GM18909 (cell line): ENCODE measurements around the gene CELSR2.
"Not testable (repeated sequence)": the region's sequence is repeated elsewhere in the genome, so short reads cannot be mapped to it uniquely, and the experiment has no call there.

Source experiments
- ATAC-seq: cut with Tn5 transposase; IDR thresholded peaks from one replicate; pipeline ENCODE4 v1.9.1; 2021; ENCODE audit warnings: mild to moderate bottlenecking; ENCODE audit not compliant: unreplicated experiment, poor library complexity

CELSR2 gene

DNA sequence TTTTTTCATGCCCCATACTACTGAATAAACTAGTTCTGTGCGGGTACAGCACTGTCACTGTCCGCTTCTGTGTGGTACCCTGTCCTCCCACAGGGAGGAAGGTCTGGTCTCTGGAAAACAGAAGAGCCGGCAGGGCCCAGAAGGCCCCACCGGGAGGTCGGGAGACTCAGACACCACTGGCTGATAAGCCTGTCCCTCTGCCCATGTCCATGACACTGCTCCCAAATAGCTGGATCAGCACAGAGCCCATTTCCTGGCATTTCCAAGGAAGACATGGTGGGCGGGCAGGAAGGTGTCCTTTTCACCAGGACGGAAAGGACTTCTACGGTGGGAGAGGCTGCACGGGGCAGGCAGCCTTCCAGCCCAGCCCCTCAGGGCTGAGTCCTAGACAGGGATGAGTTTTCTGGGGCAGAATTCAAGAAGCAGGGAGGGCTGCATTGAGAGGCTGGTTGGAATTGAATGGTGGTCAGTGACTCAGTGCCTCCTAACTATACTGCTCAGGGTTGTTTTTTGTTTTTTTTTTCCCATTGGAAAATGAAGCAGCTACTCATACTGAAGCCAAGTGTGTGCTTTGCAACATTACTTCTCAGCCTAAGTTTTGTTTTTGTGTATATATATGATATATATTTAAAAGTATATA, 26.5 kb downstream of the CELSR2 start:
- no peak for ATAC-seq

- peak; percentile 73 for ATAC-seq
Observed at GRCh38 chr1:109277434-109278204, 28.3 kb downstream of the CELSR2 start.

- no peak for ATAC-seq
Observed at GRCh38 chr1:109279615-109280278, 30.4 kb downstream of the CELSR2 start.

DNA sequence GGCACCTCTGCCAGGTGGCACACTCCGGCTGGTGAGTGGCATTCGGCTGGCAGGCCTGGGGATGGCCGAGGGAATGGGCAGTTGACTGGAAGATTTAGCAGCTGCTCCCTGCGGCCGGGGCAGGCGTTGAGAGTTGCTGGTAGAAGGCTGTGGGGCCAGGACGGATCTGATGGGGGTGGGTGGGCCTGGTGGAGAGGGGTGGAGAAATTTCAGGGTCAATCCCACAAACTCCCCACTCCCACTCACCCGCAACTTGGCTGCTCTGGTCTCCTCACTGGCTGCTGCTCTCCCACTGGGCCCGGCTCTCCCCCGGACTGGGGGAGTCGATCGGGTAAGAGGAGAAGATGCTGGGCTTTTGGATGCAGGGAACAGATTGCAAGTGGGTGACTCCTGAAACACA, 31.5 kb downstream of the CELSR2 start:
- ATAC-seq: no peak

DNA sequence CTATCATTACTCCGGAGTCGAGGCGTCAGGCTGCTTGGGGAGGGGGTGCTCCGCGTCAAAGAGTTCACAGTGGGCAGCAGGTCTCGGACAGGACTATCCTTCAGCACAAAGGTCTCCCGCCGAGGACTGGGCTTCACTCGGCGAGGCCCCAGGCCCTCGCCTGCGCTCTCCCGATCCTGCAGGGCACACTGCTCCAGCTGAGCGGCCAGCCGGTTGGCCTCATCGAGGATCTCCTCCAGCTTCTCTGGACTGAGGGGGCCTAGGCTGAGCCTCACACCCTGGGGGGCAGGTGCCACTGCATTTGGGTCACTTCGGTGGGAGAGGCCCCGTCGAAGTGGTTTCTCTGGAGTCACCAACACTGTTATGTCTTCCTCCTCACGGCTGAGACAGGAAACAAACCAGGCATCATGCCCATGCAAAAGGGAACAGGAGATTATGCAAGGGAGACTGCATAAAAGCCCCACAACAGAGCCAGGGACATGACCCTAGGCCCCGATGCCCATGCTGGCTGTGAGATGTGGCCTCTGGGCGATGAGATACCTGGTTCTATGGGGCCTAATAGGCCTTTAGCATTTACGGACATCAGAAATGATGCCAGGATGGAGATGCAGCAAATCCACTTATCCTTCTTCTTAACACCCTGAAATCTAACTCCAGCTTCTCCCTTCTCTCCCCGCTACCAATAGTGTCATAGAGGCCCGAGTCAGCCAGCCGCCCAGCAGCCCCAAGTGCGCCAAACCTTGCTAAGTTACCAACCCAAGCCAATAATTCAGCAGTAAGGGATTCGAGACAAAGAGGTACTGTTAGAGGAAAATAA, 32.5 kb downstream of the CELSR2 start:
- no peak for ATAC-seq

DNA sequence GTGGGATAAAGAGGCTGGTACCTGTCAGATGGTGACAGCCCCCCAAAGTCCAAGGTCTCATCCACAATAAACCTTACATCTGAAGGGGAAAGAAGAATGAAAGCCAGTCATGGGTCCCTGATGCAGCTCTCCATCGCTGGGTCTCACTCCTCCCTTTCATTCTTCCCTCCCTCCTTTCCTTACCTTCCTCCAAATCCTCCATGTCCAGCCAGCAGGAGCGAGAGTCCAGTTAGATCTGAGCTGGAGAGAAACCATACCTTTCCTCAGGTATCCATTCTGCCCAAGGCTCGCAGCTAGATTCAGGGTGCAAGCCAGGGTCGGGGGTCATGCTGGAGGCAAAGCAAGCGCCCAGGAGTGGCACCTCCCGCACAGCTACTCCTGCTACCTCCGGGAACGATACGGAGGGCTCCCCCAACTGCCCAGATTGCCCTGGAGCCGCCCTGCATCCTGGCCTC, 33.2 kb downstream of the CELSR2 start:
- ATAC-seq: no peak

- peak; percentile 98 for ATAC-seq
Observed at GRCh38 chr1:109282952-109283747, 33.8 kb downstream of the CELSR2 start, which contains the start of gene PSRC1. PSRC1 (minus strand) TSS chr1:109283145.

DNA sequence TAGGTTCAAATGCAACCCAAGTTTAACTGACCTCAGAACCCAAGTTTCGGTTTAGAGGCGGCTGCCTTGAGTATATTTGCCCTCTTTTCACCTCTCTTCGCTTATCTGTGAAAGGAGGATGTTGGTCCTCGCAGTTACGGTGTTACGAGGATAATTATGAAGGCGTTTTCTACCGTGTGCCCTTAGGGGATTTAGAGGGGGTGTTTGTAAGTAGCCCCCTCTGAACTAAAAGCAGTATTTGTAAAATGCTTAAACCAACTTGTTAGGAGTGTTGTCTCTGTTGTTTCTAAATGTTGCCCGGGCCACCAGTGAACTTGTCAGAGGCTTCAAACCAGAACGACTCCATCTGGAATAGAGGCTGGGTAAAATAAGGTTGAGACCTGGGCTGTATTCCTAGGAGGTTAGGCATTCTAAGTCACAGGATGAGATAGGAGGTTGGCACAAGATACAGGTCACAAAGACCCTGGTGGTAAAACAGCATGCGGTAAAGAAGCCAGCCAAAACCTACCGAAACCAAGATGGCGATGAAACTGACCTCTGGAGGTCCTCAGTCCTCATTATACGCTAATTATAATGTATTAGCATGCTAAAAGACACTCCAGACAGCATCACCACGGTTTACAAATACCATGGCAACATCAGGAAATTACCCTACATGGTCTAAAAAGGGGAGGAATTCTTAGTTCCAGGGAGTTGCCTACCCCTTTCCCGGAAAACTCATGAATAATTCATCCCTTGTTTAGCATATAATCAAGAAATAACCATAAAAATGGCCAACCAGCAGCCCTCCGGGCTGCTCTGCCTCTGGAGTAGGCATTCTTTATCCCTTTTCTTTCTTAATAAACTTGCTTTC, 34.6 kb downstream of the CELSR2 start:
- no peak for ATAC-seq

DNA sequence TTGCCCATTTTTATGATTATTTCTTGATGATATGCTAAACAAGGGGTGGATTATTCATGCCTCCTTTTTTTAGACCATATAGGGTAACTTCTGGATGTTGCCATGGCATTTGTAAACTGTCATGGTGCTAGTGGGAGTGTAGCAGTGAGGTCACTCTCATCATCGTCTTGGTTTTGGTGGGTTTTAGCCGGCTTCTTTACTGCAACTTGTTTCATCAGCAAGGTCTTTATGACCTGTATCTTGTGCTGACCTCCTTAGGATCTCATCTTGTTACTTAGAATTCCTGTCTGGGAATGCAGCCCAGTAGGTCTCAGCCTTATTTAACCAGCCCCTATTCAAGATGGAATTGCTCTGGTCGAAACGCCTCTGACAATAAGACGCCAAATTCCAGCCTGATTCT, 37.4 kb downstream of the CELSR2 start:
- not testable (repeated sequence) for ATAC-seq

DNA sequence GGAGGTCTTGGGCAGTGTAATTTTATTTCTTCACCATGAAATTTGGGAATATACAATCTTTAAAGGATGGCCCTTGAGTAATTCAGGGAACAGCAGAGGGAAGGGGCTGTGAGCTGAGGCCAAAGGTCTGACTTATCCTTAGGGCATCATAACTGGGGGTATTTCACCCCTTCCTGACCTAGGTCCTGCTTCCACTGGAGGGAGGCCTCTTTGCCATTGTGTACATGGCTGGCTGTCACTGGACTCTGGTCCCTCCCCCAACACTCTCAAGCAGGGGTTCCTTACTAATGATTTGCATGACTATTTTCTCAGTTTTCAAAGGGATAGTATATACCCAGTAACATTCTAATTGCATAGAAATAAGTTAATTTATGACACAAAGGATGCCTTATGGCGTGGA, 40.8 kb downstream of the CELSR2 start:
- ATAC-seq: no peak

DNA sequence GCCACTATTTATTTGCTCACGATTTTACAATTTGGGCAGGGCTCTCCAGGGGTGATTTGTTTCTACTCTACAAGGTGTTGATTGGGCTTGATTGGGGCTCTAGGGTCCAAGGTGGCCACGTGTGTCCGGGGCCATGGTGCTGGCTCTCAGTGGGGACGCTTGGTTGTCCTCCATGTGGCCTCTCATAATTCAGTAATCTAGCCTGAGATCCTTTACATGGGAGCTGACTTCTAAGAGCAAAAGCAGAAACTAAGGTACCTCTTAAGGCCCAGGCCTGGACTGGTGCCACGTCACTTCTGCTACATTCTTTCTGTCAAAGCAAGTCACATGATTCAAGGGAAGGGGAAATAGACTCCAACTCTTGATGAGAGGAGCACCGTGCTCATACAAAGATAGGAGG, 41.7 kb downstream of the CELSR2 start:
- no peak for ATAC-seq

- ATAC-seq: no peak
Observed at GRCh38 chr1:109292364-109292763, 43.0 kb downstream of the CELSR2 start.

DNA sequence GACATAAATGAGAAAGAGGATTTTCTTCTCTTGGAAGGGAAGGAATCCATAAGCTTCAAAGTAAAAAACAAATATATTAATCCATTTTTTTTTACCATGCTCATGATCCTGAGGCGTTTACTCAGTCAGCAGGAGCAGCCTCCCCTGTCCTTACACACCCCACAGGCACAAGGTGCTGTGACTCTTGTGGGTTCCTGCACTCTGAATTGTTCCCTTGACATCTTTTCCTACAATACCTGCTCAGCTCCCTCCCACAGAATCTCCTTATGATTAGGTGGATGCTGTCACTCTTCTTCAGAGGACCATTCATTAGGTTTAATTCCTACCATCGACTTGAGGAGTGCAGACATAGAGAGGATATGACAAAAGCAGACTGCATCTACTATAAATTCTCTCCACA, 43.7 kb downstream of the CELSR2 start:
- no peak for ATAC-seq

DNA sequence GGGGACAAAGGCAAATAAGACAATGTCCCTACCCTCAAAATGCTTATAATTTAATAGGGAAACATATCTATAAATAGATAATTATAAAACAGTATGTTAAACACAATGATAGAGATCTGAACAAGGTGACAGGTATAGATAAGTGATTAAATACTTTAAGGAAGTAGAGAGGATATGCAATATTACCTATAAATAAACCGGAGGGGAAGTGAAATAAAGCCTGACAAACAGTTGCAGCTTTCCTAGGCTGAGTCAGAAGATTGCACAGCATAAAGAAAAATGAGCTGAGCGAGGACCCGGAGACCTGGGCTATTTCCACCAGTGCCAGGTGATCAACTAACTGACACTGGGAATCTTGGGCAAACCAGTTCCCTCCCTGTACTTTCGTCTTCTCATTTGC, 45.1 kb downstream of the CELSR2 start:
- no peak for ATAC-seq

GRCh38 chr1:109295712-109296415, 46.5 kb downstream of the CELSR2 start:
- ATAC-seq: no peak

DNA sequence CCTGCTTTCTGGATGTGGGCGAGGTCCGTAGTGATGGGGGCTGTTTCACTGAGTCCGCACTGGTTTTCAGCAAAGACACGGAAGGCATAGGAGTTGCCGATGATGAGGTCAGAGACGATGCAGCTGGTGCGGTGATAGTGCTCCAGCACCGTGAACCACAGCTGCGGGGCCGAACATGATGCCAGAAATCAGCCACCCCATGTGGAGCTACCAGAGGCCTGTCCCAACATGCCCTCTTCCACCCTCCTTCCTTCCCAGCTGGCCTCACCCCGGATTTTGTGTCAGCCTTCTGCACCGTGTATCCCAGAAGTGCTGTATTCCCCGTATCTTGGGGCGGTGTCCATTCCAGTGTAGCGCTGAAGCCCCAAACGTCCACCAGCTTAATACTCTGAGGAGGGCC, 47.4 kb downstream of the CELSR2 start:
- ATAC-seq: no peak

DNA sequence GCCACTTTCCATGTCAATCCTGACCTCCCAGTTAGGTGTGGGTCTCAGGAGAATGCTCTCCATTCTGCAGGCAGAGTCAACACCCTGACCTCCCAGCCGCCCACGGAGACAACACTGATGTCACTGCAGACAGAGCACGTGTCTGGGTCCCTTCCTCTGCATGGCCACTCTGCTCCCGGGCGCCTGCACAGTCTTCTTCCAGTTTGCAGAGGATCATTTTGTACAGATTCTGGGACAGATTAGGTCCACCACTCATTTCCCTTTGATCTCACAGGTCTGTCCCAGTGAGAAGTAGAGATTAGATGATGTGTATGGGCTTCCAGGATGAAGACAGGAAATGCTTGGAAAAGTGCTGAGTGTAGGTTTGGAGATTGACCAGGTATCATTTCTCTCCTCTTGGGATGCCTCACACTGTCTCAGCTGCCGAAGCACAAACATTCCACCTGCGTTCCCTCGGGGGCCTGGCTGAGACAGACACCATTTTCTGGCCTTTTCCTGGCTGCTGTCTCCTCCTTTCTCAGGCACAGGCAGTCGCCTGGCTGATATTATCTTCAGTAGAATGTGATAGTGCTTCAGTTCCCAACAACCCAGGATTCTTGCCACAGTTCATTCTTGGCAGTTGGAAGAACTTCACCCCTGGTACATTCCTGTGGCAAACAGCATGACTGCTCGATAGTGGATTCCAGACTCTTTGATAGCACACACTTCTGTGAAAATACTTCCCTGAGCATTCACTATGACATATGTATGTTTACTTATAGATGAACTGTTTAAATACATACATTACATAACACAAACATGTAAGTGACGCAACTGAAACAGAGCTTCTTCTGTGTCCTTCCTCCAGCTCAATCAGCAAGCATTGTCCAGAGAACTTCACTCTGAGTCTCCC, 49.6 kb downstream of the CELSR2 start:
- ATAC-seq: no peak
